PFSK-1 (cell line): ENCODE results near the gene CETN3. TPM values are rescaled to one million over a fixed set of nuclear protein-coding genes. Genes with fewer than 3 reads are reported as not detected.

Experiments
- FOXP2 ChIP-seq: optimal IDR thresholded peaks from 2 replicates; pipeline ENCODE3; 2011; ENCODE audit warnings: borderline replicate concordance, control low read depth, inconsistent platforms; ENCODE audit not compliant: insufficient read depth; ENCODE audit errors: extremely low read length, extremely low read depth
- POLR2AphosphoS5 ChIP-seq: IDR thresholded peaks from 2 replicates; pipeline ENCODE4 v1.6.1; 2012; ENCODE audit warnings: low read depth, mild to moderate bottlenecking, control low read depth, low read length, moderate library complexity
- SIN3A ChIP-seq: IDR thresholded peaks from 2 replicates; pipeline ENCODE4 v1.6.1; 2012; ENCODE audit warnings: mild to moderate bottlenecking, low read length, moderate library complexity, borderline replicate concordance; ENCODE audit not compliant: insufficient read depth
- TAF1 ChIP-seq: IDR thresholded peaks from 2 replicates; pipeline ENCODE4 v1.6.1; 2012; ENCODE audit warnings: low read length, control low read depth, borderline replicate concordance; ENCODE audit not compliant: insufficient read depth
- polyA plus RNA-seq: library from polyadenylated mRNA; unstranded; fragments of >200 nt; gene quantifications from one replicate; pipeline ENCODE4 v1.2.1, GENCODE V29; 2012; ENCODE audit warnings: low read depth, missing spikeins; ENCODE audit not compliant: insufficient read length
- TF ChIP-seq, protein P1 (sequence below), 2 experiments: IDR thresholded peaks; 2 replicates each; pipeline versions ENCODE4 v1.6.1 to v1.8.0; 2011 to 2012; ENCODE audit warnings: low read depth in 2 of 2, low read length in 2 of 2, control low read depth in 1 of 2, inconsistent platforms in 1 of 2, mild to moderate bottlenecking in 1 of 2, moderate library complexity in 1 of 2; ENCODE audit not compliant: insufficient read depth in 1 of 2

Gene CETN3
- polyA plus RNA-seq, result 7.0 TPM

DNA sequence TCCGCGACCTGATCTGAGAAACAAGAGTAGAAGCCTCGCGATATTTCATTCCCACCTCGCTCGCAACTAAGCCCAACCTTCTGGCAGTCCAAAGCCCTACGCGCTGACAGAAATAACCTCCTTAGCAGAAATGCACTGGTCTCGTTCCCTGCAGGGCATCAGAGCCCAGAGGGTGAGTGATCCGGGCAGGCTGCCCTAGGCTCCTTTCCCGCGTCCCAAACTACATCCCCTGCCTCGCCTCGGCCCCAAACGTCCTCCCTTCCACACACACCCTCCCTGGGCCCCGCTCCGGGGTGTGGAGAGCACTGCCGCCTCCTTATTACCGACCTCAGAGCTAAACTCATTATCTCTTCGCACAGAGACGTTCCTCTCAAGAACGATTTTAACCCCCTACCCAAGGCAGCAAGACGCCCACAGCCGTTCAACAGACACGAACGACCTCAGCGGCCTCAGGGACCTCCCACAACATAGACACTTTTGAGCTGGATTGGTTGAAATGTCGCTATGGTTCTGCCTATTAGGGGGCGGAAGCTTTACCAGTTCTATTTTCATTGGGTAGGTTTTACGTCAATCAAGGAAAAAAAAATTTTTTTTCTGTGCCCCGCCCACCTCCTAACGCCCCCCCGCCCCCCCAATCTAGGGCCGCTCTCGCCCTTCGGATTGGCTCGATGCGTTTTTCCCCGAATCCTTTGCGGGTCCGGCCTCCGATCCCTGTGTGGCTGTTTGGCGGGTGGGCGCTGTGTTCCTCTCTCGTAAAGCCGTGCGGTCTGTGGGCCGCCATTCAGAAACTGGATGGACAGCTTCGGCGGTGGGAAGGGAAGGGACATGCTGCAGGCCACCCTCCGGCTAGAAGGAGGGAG is at the start of gene CETN3:
TSS of gene CETN3 (minus strand) at position 439 of the 860 bp plus-strand sequence. CDS start at position 344, 95 bp downstream.
- peak; percentile 57; the same call in 1 of the 2 replicates for TF ChIP-seq SIN3A
- peak; percentile 99 for TF ChIP-seq POLR2AphosphoS5
- peak; percentile 97 for TF ChIP-seq TAF1
- TF ChIP-seq, protein P1, sequence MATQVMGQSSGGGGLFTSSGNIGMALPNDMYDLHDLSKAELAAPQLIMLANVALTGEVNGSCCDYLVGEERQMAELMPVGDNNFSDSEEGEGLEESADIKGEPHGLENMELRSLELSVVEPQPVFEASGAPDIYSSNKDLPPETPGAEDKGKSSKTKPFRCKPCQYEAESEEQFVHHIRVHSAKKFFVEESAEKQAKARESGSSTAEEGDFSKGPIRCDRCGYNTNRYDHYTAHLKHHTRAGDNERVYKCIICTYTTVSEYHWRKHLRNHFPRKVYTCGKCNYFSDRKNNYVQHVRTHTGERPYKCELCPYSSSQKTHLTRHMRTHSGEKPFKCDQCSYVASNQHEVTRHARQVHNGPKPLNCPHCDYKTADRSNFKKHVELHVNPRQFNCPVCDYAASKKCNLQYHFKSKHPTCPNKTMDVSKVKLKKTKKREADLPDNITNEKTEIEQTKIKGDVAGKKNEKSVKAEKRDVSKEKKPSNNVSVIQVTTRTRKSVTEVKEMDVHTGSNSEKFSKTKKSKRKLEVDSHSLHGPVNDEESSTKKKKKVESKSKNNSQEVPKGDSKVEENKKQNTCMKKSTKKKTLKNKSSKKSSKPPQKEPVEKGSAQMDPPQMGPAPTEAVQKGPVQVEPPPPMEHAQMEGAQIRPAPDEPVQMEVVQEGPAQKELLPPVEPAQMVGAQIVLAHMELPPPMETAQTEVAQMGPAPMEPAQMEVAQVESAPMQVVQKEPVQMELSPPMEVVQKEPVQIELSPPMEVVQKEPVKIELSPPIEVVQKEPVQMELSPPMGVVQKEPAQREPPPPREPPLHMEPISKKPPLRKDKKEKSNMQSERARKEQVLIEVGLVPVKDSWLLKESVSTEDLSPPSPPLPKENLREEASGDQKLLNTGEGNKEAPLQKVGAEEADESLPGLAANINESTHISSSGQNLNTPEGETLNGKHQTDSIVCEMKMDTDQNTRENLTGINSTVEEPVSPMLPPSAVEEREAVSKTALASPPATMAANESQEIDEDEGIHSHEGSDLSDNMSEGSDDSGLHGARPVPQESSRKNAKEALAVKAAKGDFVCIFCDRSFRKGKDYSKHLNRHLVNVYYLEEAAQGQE (IDR thresholded peaks at IDR 0.05; ENCODE audit: insufficient read depth in 1 of 2, low read depth in 2 of 2, low read length in 2 of 2), result peak in 1 of 2 experiments; percentile 35; a peak in 1 of 4 replicates
- peak; percentile 61 for TF ChIP-seq FOXP2

DNA sequence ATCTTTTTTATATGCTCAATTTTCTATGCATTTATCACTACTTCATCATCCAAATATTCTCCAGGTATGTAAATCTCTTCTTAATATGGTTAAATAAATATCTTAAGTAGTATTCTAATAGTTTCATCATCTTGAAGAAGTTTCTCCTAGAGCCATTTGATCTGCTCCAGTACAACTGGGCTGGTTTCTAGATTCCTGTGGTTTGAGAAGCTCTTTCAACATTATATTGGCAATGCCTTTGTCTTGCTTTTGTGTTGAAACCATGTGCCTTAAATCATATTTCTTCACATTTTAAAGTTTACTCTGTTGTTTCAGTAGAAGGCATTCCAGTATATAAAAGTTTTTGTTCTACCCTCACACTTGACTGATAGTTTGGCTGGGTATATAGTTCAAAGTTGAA is 37.4 kb upstream of the CETN3 start:
- no peak for TF ChIP-seq SIN3A
- TF ChIP-seq, protein P1 (IDR thresholded peaks at IDR 0.05; ENCODE audit: insufficient read depth in 1 of 2, low read depth in 2 of 2, low read length in 2 of 2), result no peak

GRCh38 chr5:90440644-90441043 is 31.1 kb upstream of the CETN3 start:
- no peak for TF ChIP-seq SIN3A
- TF ChIP-seq FOXP2, result no peak
- no peak for TF ChIP-seq POLR2AphosphoS5
- TF ChIP-seq TAF1, result no peak
- TF ChIP-seq, protein P1 (IDR thresholded peaks at IDR 0.05; ENCODE audit: insufficient read depth in 1 of 2, low read depth in 2 of 2, low read length in 2 of 2), result no peak

DNA sequence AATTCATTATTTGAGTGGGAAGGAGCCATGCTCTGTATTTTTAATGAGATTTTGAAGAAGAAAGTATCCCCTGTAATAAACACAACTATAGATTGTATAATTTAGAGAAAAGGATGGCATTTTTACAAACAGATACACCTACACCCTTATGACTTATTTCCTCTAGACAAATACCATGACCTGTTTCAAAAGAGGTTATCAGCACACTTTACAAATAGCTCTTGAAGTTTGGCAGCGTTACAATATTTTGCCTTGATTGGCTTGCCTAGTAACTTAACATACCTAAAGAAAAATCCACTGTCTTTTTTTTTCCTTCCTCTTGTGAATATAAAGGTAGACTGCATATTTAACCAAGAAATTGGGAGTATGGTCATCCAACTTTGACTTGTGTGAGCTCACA is 28.5 kb upstream of the CETN3 start:
- no peak for TF ChIP-seq FOXP2
- no peak for TF ChIP-seq POLR2AphosphoS5
- TF ChIP-seq SIN3A, result no peak
- TF ChIP-seq, protein P1 (IDR thresholded peaks at IDR 0.05; ENCODE audit: insufficient read depth in 1 of 2, low read depth in 2 of 2, low read length in 2 of 2), result no peak

DNA sequence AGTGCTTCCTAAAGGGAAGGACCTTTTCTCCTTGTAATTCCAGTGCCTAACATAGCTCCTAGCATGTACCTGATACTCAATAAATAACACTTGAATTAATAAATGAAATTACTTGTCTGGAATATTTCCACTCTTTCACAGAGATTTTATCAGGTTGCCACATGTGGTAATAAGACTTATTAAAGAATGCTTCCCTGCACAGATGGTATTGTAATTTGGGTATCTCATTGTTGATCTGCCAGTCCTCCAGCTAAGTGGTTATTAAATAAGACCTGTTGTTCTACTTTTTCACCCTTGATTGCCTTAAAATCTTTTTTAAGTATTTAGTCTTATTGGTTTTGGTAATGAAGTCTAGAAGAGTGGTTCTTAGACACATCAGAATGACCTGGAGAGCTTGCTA is 28.1 kb upstream of the CETN3 start:
- TF ChIP-seq SIN3A (no peak), FOXP2 (no peak), TAF1 (no peak), POLR2AphosphoS5 (no peak)
- TF ChIP-seq, protein P1 (IDR thresholded peaks at IDR 0.05; ENCODE audit: insufficient read depth in 1 of 2, low read depth in 2 of 2, low read length in 2 of 2), result no peak
